HG03175 (cell line): ENCODE measurements around the gene SIX3.

Experiments
- ATAC-seq: cut with Tn5 transposase; IDR thresholded peaks from one replicate; pipeline ENCODE4 v1.9.1; 2021; ENCODE audit warnings: mild to moderate bottlenecking, moderate library complexity; ENCODE audit not compliant: unreplicated experiment

The SIX3 gene

DNA sequence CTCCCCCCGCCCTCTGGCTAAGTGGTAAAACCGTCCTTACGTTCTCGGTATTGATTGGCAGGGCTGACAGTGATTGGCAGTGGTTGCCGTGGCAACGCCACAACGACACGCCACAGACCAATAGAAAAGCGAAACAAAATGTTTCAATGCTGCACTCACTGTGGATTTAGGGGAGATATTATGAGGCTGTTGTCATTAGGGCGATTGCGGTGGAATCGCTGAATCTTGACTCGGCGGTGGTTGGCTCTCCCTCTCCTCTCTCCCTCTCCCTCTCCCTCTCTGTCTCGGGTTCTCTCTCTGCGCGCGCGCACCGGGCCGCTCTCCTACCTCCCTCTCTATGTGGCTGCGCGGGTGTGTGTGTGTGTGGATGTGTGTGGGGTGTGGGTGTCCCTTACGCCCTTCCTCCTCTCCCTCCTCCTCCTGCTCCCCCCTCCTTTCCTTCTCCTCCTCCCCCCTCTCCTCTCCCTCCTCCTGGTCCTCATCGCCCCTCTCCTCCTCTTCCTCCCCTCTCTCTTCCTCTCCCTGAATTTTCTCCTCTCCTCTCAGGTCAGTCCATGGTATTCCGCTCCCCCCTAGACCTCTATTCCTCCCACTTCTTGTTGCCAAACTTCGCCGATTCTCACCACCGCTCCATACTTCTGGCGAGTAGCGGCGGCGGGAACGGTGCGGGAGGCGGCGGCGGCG, at the start of gene SIX3:
Gene SIX3 (plus strand): TSS at position 152 of the 684 bp plus-strand sequence. CDS start 403 bp downstream, at position 555.
- ATAC-seq = peak; percentile 67

DNA sequence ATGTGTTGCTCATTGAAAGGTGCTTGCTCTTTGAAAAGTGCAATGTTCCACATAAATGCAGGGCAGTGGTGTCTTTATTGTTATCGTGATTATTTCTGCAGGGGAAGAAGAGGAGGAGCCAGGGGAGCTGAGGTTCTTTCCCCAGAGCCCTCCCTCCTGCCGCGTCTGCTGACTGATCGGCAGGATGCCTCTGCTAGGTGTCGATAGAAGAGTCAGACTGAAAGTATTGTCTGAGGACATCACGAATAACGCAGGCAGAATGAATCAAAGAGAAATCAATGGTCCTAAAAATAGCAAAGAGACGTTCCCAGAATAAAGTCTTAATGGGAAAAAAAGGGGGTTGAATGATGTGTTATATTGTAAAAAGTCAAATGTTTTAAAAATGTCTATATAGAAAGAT, 47.4 kb upstream of the SIX3 start:
- peak; percentile 65 for ATAC-seq

DNA sequence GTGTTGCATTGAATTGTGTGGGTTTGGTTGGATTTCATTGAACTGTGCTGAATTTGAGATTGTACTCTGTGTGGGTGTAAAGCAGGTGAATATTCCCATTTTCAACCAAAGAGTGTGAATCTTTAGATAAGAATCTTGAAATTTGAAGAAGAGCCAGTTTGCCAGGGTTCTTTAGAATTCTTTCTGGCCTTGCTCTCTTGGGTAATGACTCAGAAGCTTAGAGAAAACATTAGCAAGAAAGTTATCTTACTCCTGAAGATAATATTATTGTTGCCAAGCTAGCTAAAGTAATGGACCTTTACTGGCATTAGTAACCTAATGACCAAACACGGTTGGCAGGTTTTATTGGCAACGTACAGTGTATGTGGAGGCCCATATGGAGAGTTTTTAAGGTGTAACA, 46.4 kb upstream of the SIX3 start:
- ATAC-seq = no peak

DNA sequence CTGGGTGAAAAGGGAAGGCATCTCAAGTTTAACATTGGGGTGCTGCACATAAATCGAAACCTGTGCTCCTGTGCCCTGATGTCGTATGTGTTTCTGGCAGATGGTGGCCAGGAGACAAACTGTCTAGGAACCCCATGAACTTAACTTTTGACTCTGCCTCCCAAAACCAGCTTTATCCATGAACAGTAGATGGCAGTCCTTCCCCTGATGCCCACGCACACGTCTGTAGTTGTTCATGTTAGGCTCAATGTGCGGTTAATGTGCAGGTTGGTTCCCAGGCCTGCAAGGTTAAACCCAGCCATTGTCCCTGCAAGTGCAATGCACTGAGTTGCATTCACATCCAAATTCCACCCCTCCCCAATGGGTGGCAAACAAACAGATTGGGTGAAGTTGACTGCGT, 44.1 kb upstream of the SIX3 start:
- no peak for ATAC-seq

DNA sequence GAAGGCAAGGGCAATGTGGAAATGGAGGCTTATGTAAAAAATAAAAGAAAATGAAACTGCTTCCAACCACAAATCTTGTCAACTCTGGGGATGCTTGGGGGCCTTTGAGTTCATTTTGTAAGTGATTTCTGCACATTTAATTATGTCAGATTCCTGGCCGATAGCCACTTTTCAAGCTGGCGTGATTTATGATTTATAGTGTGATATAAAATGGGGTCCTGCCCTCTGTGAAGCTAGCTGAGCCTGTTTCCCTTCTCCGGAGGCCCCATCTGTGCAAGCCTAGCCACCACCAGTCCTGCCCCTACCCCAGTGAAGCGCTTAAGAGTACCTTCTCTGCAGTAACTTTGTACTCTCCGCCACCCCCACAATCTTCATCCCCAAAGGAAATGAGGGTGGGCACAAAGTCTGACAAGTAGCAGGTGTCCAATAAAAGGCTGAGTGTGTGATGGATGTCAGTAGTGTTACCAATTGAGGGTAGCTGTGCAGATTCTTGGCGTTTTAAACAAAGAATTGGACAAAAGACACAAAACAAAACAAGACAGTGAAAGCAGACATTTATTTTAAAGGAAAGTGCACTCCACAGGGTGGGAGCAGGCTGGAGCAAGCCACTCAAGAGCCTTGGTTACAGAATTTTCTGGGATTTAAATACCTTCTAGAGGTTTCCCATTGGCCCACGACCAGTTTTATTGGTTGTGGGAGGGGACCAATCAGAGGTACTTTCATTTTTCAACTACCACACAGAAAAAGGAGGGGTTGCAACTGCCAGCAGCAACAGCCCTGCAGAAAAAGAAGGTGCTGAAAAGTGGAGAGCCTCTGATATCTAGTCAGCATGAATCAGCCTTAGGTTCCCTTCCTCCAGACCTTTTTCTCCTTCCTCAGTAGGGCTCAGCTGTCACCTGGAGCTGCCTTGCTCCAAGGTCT, 39.0 kb upstream of the SIX3 start:
- no peak for ATAC-seq

DNA sequence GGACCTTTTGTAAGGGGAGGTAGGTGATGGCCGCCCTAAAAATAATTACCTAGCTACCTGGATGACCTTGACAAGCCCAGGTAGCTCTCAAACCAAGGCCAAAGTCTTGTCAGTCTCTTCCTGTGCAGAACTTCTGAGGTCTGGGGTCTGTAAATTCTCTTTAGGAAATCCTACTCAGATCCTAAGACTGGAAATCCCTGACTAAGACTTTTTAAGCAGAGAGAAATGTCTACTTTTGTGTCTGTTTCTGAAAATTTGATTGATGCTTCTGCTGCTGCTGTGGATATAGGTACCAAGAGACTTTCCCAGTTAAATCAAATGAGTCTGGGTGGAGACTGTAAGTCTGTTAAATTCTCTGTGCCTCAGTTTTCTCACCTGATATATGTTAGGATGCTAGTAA, 36.9 kb upstream of the SIX3 start:
- no peak for ATAC-seq

DNA sequence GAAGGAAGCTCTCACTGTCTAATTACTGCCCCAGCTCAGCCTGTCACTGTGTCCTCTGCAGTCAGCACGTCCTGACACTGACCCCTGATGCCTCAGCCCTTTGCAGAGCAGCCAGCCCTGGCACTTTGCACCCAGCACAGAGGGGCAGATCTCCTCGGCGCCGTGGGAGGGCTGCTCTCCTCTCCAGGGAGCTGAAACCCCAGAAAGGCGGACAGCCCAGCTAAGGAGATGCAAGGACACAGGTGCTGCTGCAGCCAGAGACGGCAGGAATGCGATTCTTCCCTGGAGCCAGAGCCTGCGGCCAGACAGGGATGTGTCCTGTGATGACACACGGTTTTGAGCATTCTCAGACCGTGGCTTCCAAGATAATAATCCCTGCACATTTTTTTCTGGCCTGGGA, 34.5 kb upstream of the SIX3 start:
- no peak for ATAC-seq

DNA sequence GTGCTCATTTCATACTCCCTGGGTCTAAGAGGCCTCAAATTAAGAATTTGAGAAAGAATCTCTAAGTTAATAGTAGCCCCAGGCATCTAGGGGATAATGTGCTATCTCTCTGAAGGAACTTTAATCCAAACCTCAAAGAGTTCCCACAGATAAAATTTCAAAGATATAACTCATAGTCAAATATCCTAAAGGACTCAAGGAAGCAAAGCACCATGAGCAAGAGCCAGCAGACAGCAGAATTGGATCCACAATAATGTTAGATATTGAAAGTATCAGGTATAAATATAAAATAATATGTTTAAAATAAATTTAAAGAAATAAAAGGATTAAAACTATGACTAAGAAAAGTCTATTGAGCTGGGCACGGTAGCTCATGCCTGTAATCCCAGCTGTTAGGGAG, 31.7 kb upstream of the SIX3 start:
- ATAC-seq = no peak

DNA sequence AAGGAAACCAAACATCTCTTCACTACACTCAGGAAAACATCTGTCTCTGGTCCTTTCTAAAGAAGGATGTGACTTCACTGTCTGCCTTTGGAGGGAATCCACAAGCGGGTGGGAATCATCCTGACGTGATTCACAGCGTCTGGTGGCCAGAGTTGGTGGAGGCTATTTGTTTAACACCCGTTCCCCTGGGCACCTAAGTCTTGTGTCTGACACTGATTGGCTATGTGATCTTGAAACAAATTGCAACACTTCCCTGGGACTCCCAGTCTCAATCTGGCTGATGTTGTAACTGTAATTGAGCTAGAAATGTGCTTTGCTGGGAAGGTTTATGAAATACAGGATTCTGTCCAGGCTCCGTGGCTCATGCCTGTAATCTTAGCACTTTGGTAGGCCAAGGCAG, 28.8 kb upstream of the SIX3 start:
- ATAC-seq = no peak

DNA sequence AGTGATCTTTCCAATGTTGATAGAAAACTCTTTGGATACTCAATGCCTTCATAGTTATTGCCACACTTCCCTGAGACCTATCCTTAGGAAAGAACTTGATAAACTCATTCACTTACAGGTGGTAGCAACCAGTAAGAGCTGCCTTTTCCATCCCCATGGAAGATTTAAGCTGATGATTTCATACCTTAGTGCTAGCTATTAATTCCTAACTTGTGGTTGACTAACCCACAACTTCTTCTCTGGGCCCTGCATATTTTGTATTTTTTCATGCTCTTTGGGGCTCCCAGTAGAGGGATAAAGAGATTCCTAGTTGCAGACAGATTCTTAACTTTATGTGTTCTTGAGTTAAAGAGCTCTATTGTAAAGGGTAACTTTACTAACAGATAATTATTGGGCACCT, 25.2 kb upstream of the SIX3 start:
- ATAC-seq = no peak

DNA sequence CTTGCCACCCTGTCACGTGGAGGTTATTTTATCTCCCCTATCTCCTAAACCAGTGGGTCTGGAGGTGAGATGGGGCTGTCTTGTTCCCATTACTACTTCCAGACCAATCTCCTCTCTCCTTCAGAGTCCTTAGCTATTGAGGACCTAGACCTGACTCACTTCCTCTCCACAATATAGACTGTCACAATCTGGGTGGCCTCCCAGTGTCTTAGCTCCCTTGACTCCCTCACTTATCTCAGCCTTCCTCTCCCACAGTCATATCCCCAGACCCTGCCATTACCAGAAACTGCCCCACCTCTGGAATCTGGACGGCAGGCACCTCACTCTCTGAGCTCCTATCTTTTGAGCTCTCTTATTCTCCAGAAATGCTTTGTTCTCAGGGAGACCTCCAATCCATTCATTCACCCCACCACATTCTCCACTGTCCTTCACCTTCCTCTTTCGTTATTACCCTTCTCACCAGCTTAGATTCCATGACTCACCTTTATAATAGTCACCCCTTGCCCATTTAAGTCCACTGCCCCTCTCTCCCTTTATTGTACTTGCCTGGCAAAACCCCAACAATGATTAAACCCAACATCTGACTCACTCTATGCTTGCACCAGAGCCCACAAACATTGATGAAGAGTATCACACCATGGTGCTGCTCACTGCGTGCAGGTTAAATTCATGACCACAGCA, 23.3 kb upstream of the SIX3 start:
- ATAC-seq = no peak

DNA sequence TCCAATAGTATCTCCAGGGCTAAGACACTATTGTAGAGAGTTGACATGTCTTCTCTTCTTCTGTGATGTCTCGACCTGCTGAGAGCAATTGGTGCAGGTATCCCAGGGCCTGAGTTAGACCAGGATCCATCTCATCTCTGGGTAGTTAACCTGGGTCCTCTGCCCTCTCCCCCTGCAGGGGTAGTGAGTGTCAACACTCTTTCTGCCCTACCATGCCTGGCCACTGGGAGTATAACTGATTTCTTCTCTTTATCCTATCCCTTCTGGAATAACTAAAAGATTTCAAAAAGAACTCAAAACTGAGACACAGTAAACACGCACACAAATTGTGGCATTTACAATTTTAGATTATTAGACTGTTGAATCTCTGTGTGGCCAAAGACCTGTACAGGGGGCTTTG, 20.8 kb upstream of the SIX3 start:
- no peak for ATAC-seq

DNA sequence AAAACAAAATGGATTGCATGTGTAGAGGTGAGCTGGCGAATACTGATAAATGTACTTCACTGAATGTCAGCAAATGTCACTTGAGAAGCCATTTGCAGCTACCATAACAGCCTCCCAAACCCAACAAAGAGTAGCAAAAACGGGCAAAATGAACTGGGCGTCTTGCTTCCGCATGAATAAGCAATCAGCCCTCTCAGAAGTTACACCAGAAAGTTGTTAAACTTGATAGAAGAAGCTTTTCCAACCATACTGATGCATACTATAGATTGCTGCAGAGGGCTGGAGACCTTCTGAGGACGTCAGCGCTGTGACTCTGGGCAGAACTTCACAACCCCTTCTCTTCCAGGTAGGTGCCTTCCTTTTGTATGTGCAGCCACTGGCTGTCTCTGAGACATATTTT, 18.7 kb upstream of the SIX3 start:
- no peak for ATAC-seq

DNA sequence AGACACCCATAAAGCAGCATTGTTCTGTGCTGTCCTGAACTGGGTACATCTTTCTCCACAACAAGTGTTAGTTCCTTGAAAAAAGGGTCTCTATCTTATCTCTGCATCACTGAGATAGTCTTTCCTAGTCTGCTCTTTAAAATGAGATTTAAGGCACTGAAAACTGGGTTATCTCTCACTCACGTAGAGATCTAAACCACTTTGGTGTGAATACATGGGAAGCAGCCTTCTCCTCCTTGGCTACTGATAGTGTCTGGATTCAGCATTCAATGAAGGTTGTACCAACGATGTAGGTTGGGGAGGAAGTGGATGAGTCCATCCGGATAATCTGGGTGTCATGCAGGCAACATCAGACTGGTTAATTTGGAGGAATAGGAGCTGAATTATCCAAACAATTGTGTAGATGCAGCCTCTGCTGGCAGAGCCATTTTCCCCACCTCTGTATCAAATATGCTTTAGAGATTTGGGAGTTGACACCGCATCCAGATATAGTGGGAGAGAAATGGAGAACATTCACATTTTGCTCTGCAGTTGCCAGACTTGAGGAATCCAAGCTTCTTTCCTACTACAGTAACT, 15.9 kb upstream of the SIX3 start:
- ATAC-seq = no peak

DNA sequence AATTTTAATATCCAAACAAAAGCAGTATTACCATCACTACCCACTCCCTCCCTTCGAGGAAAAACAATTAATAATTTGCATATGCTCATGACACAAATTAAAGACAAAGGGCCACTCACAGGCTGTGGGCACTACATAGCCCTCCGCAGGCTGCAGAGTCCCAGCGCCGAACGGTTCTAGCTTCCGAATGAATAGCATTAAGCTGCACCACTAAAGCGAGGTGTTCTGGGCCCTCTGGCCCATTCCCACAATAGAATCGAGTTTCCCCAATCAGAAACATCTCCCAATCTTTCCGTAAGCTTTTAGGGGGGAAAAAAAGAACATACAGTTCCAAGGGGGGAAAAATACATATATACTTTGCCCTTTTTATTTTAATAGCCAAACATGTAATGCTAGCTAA, 14.5 kb upstream of the SIX3 start:
- no peak for ATAC-seq

DNA sequence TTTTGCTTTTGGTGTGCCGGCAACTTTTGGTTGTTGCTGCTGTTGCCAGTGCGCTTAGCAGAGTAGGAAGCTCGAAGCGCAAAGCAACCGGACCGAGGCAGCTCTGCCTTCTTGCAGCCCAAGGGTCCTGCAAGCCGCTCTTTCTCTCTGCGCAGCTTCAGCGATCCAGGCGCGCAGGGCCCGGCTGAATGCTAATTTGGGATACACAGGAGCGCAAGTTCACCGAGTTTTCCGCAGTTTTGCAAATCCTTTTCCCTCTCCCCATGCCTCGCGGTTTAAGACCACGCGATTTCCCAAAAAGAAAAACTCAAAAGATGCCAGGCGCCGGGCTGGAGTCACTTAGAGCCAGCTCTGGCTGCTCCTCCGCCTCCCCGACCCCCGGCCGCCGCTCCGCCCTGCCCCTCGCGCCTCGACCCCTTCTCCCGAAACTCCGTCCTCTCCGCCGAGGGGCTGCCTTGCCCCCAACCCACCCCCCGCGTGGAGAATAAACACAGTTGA, 13.5 kb upstream of the SIX3 start:
- no peak for ATAC-seq

DNA sequence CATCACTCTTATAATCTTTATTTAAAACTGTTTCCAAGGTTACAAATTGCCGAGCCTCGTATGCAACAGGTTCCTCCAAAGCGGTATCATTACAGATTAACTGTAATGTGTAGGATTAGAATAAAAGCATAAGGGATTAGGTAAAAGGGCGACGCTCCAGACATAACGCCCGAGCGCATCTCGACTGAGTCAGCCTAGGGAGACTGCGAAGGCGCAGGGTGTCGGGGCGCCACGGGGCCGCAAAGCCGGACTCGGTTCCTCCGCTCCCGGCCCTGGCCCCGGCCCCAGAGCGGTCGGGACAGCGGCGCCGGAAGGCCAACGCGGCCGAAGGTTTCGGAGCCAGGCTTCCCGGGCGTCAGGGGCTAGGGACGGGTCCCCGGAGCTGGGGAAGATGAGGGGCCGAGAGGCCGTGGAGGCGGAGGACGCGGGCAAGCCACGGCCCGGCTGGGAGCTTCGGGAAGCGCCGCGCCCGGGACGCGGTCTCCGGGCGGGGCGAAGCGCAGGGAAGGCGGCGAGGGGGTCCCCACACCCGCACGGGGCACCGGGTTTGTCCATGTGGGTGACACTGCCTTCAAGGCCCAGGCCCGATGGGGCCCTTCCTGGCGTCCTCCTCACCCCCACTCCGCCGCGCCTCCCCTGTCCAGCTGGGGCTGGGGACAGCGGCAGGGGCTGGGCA, 12.9 kb upstream of the SIX3 start:
- no peak for ATAC-seq

DNA sequence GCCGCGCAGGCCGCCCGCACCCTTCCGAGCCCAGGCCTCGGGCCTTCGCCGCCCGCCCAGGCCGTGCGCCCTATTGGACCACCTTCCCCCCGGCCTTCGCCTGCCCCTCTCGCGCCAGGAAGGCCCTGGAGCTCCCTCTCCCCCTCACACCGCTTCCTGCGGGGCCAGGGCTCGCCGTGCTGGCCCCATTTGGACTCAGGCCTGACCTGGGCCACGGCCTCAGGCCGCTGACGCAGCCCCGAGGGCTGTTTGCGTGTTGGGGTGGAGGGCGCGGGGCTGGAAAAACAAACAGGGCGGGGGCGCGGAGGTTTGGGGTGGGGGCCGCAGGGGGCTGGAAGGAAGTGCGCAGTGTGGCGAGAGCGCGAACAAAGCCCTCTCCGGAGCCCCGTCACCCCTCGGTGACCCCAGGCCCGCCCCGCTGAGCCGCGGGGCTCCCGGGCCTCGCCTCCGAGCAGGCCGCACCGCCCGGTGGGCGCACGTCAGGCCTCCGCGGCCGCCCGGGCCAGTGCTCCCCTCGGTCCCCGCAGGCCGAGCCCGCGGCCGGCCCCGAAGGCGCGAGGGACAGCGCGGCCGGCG, 12.3 kb upstream of the SIX3 start:
- ATAC-seq = no peak

DNA sequence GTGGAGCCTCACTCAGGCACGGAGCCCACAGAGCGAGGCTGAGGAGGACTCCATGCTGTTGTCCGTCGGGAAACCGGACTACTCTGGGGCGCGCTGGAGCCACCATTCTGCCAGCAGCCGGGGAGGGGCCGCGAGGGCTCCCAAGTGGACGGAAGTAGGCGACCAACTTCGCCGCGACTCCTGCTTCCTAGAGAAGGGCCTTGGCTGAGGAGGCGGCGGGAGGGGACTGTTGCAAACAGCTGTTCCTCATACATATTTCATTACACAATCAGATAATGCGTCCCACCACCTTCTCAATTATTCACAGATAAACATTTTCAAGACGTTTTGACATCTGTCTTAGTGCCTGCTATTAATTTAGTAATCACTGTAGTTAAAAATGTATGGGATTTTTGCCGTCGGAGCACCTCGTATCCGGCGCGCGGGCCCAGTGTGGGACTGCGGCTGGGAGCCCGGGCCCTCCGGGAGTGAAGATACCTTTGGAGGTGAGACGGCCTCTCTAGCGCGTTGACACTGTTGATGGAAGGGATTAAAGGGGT, 11.7 kb upstream of the SIX3 start:
- no peak for ATAC-seq
